Bronchial epithelial cell (primary cell): ENCODE results near the gene MRPL19. TPM values are rescaled to one million over a fixed set of nuclear protein-coding genes. Genes with fewer than 3 reads are reported as not detected.
A peak's percentile ranks its signal among the peaks of the same experiment; 100 is the strongest.

Source experiments
- DNase-seq: peaks from one replicate; pipeline ENCODE4 v3.0.0-alpha.2; 2010; ENCODE audit warnings: low read depth
- FAIRE-seq: peaks from 2 replicates; lab custom pipeline; 2011; peaks lifted over from hg19 to GRCh38; lab: Jason Lieb, UNC
- H3K27me3 ChIP-seq: 2 replicates; pipeline ENCODE4 v1.5.1; 2011; ENCODE audit warnings: low read length; ENCODE audit not compliant: control insufficient read depth, insufficient read depth
- H3K36me3 ChIP-seq: 2 replicates; pipeline ENCODE4 v1.5.1; 2011; ENCODE audit warnings: low read length; ENCODE audit not compliant: control insufficient read depth, insufficient read depth
- H3K4me3 ChIP-seq: 2 replicates; pipeline ENCODE4 v1.5.1; 2011; ENCODE audit warnings: mild to moderate bottlenecking, low read depth, low read length, control low read depth
- CTCF ChIP-seq: IDR thresholded peaks from 2 replicates; pipeline ENCODE4 v1.5.1; 2011; ENCODE audit warnings: mild to moderate bottlenecking, moderate library complexity, low read length, control low read depth, inconsistent platforms; ENCODE audit not compliant: insufficient read depth, severe bottlenecking
- total RNA-seq: library from RNA; depleted of rRNA; stranded (reverse); fragments of >200 nt; gene quantifications from 2 replicates; pipeline ENCODE4 v1.2.1, GENCODE V29; 2014

Gene MRPL19
- total RNA-seq, 1 donor from 2014 or later, result 51.6 TPM

GRCh38 chr2:75602724-75603342, 43.8 kb upstream of the MRPL19 start:
- DNase-seq, result peak; percentile 95
- no peak for FAIRE-seq
- Histone ChIP-seq H3K27me3 (no peaks in the 10 kb centered on the region), H3K4me3 (no peak overlapping the region), H3K36me3 (no peaks in the 10 kb centered on the region)
- no peak for TF ChIP-seq CTCF

- Histone ChIP-seq H3K4me3 (no peak overlapping the region), H3K36me3 (no peaks in the 10 kb centered on the region), H3K27me3 (no peaks in the 10 kb centered on the region)
- DNase-seq (peak; percentile 74), FAIRE-seq (no peak)
- TF ChIP-seq CTCF, result no peak
Observed at GRCh38 chr2:75603477-75603876, 43.1 kb upstream of the MRPL19 start.

GRCh38 chr2:75604484-75604883, 42.1 kb upstream of the MRPL19 start:
- DNase-seq (peak; percentile 62), FAIRE-seq (no peak)
- H3K4me3 ChIP-seq, result no peak overlapping the region
- no peaks in the 10 kb centered on the region for H3K27me3 ChIP-seq
- no peak for TF ChIP-seq CTCF
- no peaks in the 10 kb centered on the region for H3K36me3 ChIP-seq

GRCh38 chr2:75605770-75606529, 40.6 kb upstream of the MRPL19 start:
- peak; percentile 6 for TF ChIP-seq CTCF
- peak; percentile 76 for FAIRE-seq
- DNase-seq, result peak; percentile 96
- Histone ChIP-seq H3K36me3 (no peaks in the 10 kb centered on the region), H3K27me3 (no peaks in the 10 kb centered on the region), H3K4me3 (no peak overlapping the region)

GRCh38 chr2:75606761-75607399, 39.7 kb upstream of the MRPL19 start:
- no peak for FAIRE-seq
- H3K4me3 ChIP-seq, result no peak overlapping the region

More at GRCh38 chr2:75606761-75607399, 39.7 kb upstream of the MRPL19 start:
- no peaks in the 10 kb centered on the region for H3K36me3 ChIP-seq
- H3K27me3 ChIP-seq, result no peaks in the 10 kb centered on the region
- TF ChIP-seq CTCF, result no peak
- peak; percentile 73 for DNase-seq
